ENCODE data around the gene BIRC7.
"Not testable (repeated sequence)": the region's sequence is repeated elsewhere in the genome, so short reads cannot be mapped to it uniquely, and the experiment has no call there.

Gene BIRC7

GRCh38 chr20:63206878-63207277 lies 28.8 kb upstream of the BIRC7 start:
- in situ Hi-C loops (cut with MboI; ENCODE audit: low sequenced_read_pairs), result no loop called here

DNA sequence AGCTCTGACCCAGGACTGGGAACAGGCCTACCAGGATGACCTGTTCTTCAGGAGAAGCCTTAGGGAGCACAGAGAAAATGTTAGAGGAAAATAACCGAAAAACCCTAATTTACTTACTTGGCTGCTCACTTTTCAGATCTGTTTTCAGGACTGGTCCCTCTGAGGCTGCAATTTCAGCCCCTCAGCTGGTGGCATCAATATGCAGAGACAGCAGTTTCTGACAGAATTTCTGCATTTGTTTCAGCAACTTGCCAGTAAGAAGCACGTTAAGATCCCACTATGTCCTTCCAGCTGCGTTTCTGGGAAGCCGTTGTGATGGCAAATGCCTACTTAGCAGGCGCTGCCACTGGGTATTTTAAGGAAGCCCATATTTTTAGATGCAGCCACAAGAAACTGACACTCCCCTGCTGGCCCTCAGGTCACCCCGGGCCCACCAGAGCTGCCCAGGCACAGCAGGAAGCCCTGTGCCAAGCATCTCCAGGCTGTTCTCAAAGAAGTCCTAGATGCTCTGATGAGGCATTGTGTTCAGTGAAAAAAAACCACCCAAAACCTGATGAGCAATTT lies 27.3 kb upstream of the BIRC7 start:
- in situ Hi-C loops (cut with MboI; ENCODE audit: low sequenced_read_pairs), result no loop called here

GRCh38 chr20:63210011-63210605 lies 25.6 kb upstream of the BIRC7 start:
- in situ Hi-C loops (cut with MboI; ENCODE audit: low sequenced_read_pairs), result no loop called here

DNA sequence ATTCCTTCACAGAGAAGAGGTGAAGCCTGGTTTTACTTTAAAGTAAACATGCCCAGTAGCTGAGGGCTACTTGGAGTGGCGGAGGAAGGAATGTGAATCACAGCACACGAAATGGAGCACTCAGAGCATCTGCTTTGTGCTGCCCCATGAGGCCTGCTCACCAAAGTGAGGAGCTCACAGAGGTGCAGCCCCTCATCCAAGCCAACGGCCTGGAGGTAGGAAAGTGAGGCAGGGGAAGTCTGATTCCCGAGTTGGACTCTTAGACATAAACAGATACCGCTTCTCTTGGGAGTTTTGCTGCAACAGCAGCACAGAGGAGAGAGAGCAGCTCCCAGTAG lies 23.3 kb upstream of the BIRC7 start:
- in situ Hi-C loops (cut with MboI; ENCODE audit: low sequenced_read_pairs), result no loop called here

DNA sequence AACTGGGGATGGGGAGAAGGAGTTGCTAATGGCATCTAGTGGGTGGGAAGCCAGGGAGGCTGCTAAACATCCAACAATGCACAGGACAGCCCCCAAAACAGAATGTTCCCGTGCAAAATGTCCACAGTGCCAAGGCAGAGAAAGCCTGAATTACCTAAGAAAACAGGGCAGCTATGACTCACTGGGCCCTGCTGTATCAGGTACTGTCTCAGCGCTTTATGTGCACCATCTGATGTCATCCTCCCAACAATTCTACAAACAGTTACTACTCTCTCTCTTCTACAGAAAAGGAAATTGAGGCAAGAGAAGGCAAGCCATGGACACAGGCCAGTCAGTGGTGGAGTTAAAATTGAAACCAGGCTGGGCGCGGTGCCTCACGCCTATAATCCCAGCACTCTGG lies 22.9 kb upstream of the BIRC7 start:
- in situ Hi-C loops (cut with MboI; ENCODE audit: low sequenced_read_pairs), result no loop called here

GRCh38 chr20:63214514-63214913 lies 21.2 kb upstream of the BIRC7 start:
- in situ Hi-C loops (cut with MboI; ENCODE audit: low sequenced_read_pairs), result no loop called here

GRCh38 chr20:63215101-63216040 lies 20.3 kb upstream of the BIRC7 start:
- in situ Hi-C loops (cut with MboI; ENCODE audit: low sequenced_read_pairs), result no loop called here

- in situ Hi-C loops (cut with MboI; ENCODE audit: low sequenced_read_pairs), result no loop called here
Observed at GRCh38 chr20:63216041-63216848, 19.5 kb upstream of the BIRC7 start, which contains the start of gene YTHDF1. Gene YTHDF1, minus strand, starts transcription at chr20:63216131. Its CDS starts 239 bp downstream, at chr20:63215892.

DNA sequence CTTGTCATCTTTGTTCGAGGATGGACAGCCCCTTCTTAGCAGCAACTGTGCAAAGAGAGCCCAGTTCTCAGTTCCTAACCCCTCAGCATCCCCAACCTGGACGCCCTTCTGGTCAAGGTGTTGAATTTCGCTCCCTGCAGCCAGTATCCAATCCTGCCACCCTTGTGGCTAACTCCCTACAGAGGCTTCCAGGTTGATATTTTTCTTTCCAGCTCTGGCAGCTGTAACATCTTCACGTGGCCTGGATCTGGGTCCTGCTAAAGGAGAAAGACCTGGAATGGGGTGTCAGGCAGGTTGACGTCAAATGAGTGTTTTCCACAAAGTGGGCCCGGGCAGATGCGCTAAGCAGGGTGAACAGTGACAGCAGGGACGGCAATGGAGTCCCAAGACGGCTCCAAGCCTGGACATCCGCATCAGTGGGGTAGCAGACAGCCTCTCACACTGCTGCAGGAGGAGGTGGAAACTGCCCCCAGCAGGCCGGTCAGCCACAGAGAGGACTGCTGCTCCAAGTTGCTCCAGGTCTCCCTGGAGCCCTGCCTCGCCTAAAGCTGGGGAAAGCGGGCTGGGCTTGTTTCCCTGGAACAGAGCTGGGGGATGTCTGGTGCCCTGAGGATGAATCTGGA lies 18.7 kb upstream of the BIRC7 start:
- in situ Hi-C loops (cut with MboI; ENCODE audit: low sequenced_read_pairs), result no loop called here

GRCh38 chr20:63217706-63218105 lies 18.0 kb upstream of the BIRC7 start:
- in situ Hi-C loops (cut with MboI; ENCODE audit: low sequenced_read_pairs), result no loop called here

GRCh38 chr20:63218701-63219446 lies 16.8 kb upstream of the BIRC7 start:
- in situ Hi-C loops (cut with MboI; ENCODE audit: low sequenced_read_pairs), result no loop called here

DNA sequence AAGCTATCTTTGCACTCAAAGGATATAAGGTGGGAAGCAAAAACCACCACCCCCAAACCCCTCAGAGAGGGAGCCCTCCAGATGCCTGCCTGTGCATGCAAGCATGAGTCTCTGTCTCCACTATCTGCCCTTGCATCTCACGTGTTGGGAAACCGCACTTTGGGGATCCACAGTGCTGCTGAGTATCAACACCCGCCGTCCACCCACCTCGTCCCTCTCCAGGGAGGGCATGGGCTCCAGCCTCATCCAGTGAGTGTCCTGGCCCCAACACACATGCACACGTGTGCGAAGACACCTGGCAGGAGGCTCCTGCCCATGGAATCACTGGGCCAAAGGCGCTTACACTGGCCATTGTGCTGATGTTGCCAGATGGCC lies 16.3 kb upstream of the BIRC7 start:
- in situ Hi-C loops (cut with MboI; ENCODE audit: low sequenced_read_pairs), result no loop called here

DNA sequence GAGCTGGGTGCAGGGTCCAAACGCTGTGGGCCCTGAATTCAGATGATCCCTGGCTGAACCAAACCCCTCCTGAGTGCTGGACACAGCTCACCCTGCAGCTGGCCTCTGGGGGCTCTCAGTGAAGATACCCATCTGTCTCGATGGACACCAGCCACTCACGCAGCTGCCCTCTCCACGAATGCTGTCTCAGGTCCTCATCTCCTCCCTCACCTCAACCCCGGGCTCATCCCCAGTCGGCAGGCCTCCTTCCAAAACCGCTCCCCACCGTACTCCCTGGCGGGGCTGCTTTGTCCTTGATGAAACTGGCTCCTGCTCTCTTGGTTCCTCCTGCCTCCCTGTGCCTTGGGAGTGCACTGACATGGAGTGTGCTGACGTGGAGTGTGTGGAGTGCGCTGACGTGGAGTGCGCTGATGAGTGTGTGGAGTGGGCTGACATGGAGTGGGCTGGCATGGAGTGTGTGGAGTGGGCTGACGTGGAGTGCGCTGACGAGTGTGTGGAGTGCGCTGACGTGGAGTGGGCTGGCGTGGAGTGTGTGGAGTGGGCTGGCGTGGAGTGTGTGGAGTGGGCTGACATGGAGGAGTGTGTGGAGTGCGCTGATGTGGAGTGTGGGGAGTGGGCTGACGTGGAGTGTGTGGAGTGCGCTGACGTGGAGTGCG lies 15.7 kb upstream of the BIRC7 start:
- in situ Hi-C loops (cut with MboI; ENCODE audit: low sequenced_read_pairs), result no loop called here

- in situ Hi-C loops (cut with MboI; ENCODE audit: low sequenced_read_pairs), result no loop called here
Observed at GRCh38 chr20:63220696-63221399, 14.9 kb upstream of the BIRC7 start.

- in situ Hi-C loops (cut with MboI; ENCODE audit: low sequenced_read_pairs), result not testable (repeated sequence)
Observed at GRCh38 chr20:63221400-63222053, 14.2 kb upstream of the BIRC7 start.

DNA sequence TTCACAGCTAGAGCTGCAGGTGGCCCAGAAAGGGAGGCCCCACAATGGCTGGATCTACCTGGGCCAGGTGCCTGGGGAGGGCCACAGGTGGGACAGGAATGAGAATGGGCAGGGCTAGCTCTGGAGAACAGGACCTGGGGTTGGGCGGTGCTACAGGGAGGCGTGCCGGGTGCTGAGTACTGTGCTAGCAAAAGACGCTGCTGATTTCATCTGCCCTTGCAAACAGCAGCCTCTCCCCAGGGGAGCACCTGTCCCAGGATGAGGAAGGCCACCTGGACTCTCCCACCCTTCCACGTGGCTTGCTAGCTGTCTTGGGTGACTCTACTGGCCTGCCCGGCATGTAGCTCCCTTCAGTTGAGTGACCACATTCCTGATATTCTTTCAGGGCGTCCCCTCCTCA lies 13.2 kb upstream of the BIRC7 start:
- in situ Hi-C loops (cut with MboI; ENCODE audit: low sequenced_read_pairs), result no loop called here

DNA sequence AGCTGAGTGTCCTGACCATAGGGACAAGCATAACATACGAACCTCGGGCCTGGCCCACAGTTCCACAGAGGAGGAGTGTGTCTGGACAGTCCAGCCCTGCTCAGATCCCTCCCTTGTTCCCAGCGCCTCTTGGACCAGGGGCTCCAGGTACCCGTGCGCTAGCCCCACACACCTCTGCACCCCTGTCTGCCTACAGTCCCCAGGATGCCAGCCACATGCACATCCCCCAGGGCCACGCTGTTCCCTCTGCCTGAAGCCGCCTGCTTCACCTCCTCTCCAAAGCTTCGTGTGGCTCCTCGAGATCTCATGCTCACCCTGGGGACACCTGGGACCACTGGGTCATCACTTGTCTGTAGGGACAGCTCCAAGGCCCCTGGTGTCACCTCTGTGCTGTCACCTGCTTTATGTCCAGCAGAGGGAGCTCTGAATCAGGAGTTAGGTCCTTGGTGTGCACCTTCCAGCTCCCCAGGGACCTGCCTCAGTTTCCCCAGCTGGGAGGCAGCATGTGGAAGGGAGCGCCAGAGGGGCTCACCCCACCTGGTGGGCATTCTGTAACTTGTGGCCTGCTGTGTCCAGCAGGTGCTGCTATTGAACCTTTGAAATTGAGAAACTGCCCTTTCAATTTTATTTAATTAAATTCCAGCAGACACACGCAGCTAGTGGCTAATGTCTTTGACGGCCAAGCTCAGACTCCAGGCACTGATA lies 12.4 kb upstream of the BIRC7 start:
- in situ Hi-C loops (cut with MboI; ENCODE audit: low sequenced_read_pairs), result no loop called here

DNA sequence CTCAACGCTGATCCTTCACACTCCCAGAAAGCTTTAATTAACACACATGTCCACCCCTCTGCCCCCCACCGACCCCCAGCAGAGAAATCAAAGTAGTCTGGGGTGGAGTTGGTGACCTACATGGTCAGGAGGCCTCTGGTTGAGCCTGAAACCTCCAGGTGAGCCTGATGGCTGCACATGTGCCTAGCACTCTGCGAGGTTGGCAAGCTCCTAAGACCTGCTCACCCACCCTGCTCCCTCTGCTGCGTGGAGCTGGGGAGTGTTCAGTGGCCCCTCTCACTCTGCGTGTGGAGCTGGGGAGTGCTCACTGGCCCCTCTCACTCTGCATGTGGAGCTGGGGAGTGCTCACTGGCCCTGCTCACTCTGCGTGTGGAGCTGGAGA lies 11.9 kb upstream of the BIRC7 start:
- in situ Hi-C loops (cut with MboI; ENCODE audit: low sequenced_read_pairs), result no loop called here
